Measurements from ENCODE around the gene LIN28A. TPM values are rescaled to one million over a fixed set of nuclear protein-coding genes. Genes with fewer than 3 reads are reported as not detected.

The LIN28A gene
- total RNA-seq, 2 experiments from 2014 or later: not detected

DNA sequence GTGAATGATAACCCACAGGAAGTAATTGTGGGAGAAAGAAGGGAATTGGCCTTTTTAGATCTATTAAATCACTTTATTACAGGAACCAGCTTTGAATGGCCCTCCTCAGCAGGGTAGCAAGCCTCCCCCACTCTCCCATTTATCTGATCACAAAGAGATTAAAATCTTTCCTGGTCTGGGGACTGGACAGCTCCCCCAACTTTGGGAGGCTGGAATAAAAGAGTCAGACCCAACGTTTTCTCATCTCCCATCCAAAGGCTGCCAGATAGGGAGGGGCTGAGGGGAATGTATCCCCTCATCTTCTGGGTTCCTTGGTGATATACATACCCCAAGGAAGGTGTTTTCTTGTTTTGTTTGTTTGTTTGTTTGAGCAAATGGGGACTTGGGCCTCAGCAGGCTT is 2.4 kb downstream of the LIN28A start:
- Histone ChIP-seq H3K4me1 (ENCODE audit: insufficient read depth, low read length) (peaks cover 31% of the 10 kb centered on the region), H3K4me3 (ENCODE audit: low read length) (no peak overlapping the region), H3K36me3 (ENCODE audit: insufficient read depth, low read length) (no peaks in the 10 kb centered on the region), H3K27ac (ENCODE audit: low read depth in 1 of 2, low read length in 2 of 2) (no peak overlapping the region), H3K9me3 (ENCODE audit: control insufficient read depth in 1 of 2, insufficient read depth in 1 of 2, low read length in 2 of 2) (peaks cover 0 to 23% of the 10 kb centered on the region in 2 experiments), H3K27me3 (ENCODE audit: control insufficient read depth in 1 of 2, insufficient read depth in 2 of 2, low read length in 2 of 2) (peaks cover 52 to 60% of the 10 kb centered on the region in 2 experiments)
- Mint-ChIP-seq H3K36me3 (ENCODE audit: low read depth) (no peaks in the 10 kb centered on the region), H3K27me3 (peaks cover 72% of the 10 kb centered on the region), H3K27ac (no peak overlapping the region), H3K9me3 (peaks cover 2% of the 10 kb centered on the region), H3K4me3 (no peak overlapping the region), H3K4me1 (ENCODE audit: low read depth) (peaks cover 30% of the 10 kb centered on the region)
- DNase-seq (no peak), ATAC-seq (ENCODE audit: poor library complexity) (no peak)
- TF ChIP-seq, protein P1, sequence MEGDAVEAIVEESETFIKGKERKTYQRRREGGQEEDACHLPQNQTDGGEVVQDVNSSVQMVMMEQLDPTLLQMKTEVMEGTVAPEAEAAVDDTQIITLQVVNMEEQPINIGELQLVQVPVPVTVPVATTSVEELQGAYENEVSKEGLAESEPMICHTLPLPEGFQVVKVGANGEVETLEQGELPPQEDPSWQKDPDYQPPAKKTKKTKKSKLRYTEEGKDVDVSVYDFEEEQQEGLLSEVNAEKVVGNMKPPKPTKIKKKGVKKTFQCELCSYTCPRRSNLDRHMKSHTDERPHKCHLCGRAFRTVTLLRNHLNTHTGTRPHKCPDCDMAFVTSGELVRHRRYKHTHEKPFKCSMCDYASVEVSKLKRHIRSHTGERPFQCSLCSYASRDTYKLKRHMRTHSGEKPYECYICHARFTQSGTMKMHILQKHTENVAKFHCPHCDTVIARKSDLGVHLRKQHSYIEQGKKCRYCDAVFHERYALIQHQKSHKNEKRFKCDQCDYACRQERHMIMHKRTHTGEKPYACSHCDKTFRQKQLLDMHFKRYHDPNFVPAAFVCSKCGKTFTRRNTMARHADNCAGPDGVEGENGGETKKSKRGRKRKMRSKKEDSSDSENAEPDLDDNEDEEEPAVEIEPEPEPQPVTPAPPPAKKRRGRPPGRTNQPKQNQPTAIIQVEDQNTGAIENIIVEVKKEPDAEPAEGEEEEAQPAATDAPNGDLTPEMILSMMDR (IDR thresholded peaks at IDR 0.05): no peak
- intact Hi-C loops (cut with DNase I, micrococcal nuclease): loop anchor here in 1 of 2 experiments (10.0 kb wide), 1 partner anchor 378 kb away; no protein-coding TSS in a partner anchor
- CTCF ChIA-PET: interaction anchor here (0.7 to 1.0 kb wide), 2 partner anchors 23 to 179 kb away, joined by 3 to 5 read pairs; partner anchors contain the start of gene CEP85
- POLR2A ChIA-PET: no interaction called here

DNA sequence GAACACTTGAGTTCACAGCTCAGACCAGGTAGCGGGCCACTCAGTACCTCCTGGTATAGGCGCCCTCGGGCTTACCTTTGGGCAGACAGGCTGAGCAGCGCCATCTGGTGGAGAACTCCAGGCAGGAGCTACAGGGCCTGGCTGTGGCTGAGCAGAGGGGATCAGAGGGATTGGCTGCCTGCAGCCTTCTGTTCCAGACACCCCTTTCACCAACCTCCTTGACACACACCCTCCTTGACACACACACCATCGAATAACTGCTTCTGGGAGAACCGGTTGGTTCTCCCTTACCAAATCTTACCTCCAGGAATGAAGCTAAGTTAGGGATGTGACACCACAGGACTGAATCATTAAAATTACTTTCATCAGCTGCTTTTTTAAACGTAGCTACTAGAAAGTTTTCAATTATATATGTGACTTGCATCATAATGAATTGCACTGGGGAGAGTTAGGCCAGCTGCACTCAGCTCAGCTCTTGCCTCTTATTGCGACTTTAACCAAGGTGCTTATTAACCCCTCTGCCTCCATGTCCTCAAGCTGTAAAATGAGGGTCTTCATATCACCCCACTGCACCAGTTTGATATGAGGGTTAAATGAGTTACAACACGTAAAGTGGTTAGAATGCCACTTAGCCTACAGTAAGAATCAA is 6.6 kb downstream of the LIN28A start:
- ATAC-seq (ENCODE audit: poor library complexity): peak; percentile 100
- H3K4me3 ChIP-seq (ENCODE audit: low read length): no peak overlapping the region
- Mint-ChIP-seq H3K27ac (no peak overlapping the region), H3K9me3 (no peaks in the 10 kb centered on the region), H3K4me1 (ENCODE audit: low read depth) (no peaks in the 10 kb centered on the region), H3K36me3 (ENCODE audit: low read depth) (no peaks in the 10 kb centered on the region), H3K4me3 (no peak overlapping the region), H3K27me3 (peaks cover 40% of the 10 kb centered on the region)
- ChIA-PET POLR2A (interaction anchor here (0.7 to 2.1 kb wide), 12 partner anchors 9 to 184 kb away, joined by 3 to 9 read pairs (median 4); partner anchors contain the start of genes CD52, CEP85 and DHDDS), CTCF (interaction anchor here (0.6 to 2.9 kb wide), 37 partner anchors 8 to 275 kb away, joined by 3 to 29 read pairs (median 5); partner anchors contain the start of genes CEP85, DHDDS, HMGN2 and SH3BGRL3)
- no peak overlapping the region for H3K27ac ChIP-seq (ENCODE audit: low read depth in 1 of 2, low read length in 2 of 2)
- H3K27me3 ChIP-seq (ENCODE audit: control insufficient read depth in 1 of 2, insufficient read depth in 2 of 2, low read length in 2 of 2): peaks cover 19 to 27% of the 10 kb centered on the region in 2 experiments
- peak; percentile 78 to 91 (median 82) for DNase-seq
- intact Hi-C loops (cut with DNase I, micrococcal nuclease): loop anchor here (1.0 to 10.0 kb wide), 6 partner anchors 54 to 382 kb away; no protein-coding TSS in a partner anchor
- TF ChIP-seq, protein P1 (IDR thresholded peaks at IDR 0.05): peak; percentile 95
- H3K36me3 ChIP-seq (ENCODE audit: insufficient read depth, low read length): no peaks in the 10 kb centered on the region
- H3K4me1 ChIP-seq (ENCODE audit: insufficient read depth, low read length): no peaks in the 10 kb centered on the region
- peaks cover 0 to under 1% of the 10 kb centered on the region in 2 experiments for H3K9me3 ChIP-seq (ENCODE audit: control insufficient read depth in 1 of 2, insufficient read depth in 1 of 2, low read length in 2 of 2)

DNA sequence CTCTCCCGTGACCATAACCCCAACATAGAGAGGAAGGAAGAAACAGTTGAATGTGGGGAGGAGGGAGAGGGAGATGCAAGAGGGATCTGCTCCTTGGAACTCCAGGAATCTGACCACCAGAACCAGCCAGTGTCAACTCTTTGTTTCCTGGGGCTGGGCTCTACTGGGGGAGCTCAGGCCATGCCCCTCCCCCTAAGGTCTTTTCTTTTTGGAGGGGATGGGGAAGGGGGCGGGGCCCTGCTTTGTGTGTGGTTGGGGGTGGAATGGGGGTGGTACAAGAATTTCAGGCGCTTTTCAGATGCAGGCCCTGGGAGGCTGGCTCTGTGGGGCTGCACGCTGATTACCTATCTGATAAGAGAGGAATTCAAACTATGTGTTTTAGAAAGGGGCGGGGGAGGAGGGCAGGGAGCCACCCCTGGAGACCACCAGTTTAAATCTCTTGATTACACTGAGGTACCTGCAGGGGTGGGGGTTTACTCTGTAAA is 8.3 kb downstream of the LIN28A start:
- H3K4me1 Mint-ChIP-seq (ENCODE audit: low read depth): no peaks in the 10 kb centered on the region
- CTCF ChIA-PET: interaction anchor here (0.9 kb wide), 1 partner anchor 97 kb away, joined by 3 read pairs; no protein-coding TSS in a partner anchor
- H3K27ac Mint-ChIP-seq: no peak overlapping the region
- Histone ChIP-seq H3K27ac (ENCODE audit: low read depth in 1 of 2, low read length in 2 of 2) (no peak overlapping the region), H3K9me3 (ENCODE audit: control insufficient read depth in 1 of 2, insufficient read depth in 1 of 2, low read length in 2 of 2) (no peaks in the 10 kb centered on the region), H3K36me3 (ENCODE audit: insufficient read depth, low read length) (no peaks in the 10 kb centered on the region), H3K4me3 (ENCODE audit: low read length) (no peak overlapping the region), H3K4me1 (ENCODE audit: insufficient read depth, low read length) (no peaks in the 10 kb centered on the region), H3K27me3 (ENCODE audit: control insufficient read depth in 1 of 2, insufficient read depth in 2 of 2, low read length in 2 of 2) (peaks cover 6 to 16% of the 10 kb centered on the region in 2 experiments)
- peaks cover 28% of the 10 kb centered on the region for H3K27me3 Mint-ChIP-seq
- H3K4me3 Mint-ChIP-seq: no peak overlapping the region
- intact Hi-C loops (cut with DNase I, micrococcal nuclease): loop anchor here in 1 of 2 experiments (10.0 kb wide), 1 partner anchor 384 kb away; no protein-coding TSS in a partner anchor
- no peaks in the 10 kb centered on the region for H3K36me3 Mint-ChIP-seq (ENCODE audit: low read depth)
- DNase-seq (no peak), ATAC-seq (ENCODE audit: poor library complexity) (no peak)
- H3K9me3 Mint-ChIP-seq: no peaks in the 10 kb centered on the region
- POLR2A ChIA-PET: no interaction called here
- TF ChIP-seq, protein P1 (IDR thresholded peaks at IDR 0.05): no peak
